ENCODE results near the gene FBLN7. TPM values are rescaled to one million over a fixed set of nuclear protein-coding genes. Genes with fewer than 3 reads are reported as not detected.
"Not testable (repeated sequence)": the region's sequence is repeated elsewhere in the genome, so short reads cannot be mapped to it uniquely, and the experiment has no call there.

FBLN7 gene
- total and polyA plus RNA-seq, 2 experiments from 2014 or later: 0.11 to 1.6 TPM

DNA sequence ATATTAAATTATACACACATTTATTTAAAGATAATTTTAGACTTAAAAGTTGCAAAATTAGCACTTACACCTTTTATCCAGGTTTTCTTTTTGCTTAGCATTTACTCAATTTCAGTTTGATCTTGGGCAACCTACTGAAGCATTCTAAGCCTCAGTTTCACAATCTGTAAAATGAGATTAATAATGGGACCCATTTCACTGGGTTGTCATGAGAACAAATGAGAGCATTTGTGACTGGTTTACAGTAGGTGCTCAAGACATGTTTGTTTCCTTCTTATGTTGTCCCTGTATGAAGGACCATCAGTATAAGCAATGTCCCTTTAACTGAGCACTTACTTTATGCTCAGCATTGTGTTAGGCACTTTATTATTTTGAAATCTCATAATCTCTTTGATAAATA is 4.8 kb upstream of the FBLN7 start:
- H3F3A ChIP-seq (ENCODE audit: insufficient read depth): no peaks in the 10 kb centered on the region
- no peak for DNase-seq
- no peak overlapping the region for H3K4me3 ChIP-seq
- no peak overlapping the region for H3K27ac ChIP-seq
- H3K36me3 ChIP-seq (ENCODE audit: low read depth): no peaks in the 10 kb centered on the region
- no peaks in the 10 kb centered on the region for H4K20me1 ChIP-seq (ENCODE audit: insufficient read depth)
- H3K79me2 ChIP-seq (ENCODE audit: insufficient read depth): no peaks in the 10 kb centered on the region
- no peak overlapping the region for H2AFZ ChIP-seq
- TF ChIP-seq EZH2phosphoT487 (IDR thresholded peaks at IDR 0.05; ENCODE audit: insufficient read depth, low read depth) (no peak), EZH2 (IDR thresholded peaks at IDR 0.05; ENCODE audit: insufficient read depth, poor library complexity, severe bottlenecking) (no peak)
- H3K9me2 ChIP-seq (ENCODE audit: insufficient read depth): no peaks in the 10 kb centered on the region
- no peak overlapping the region for H3K4me2 ChIP-seq (ENCODE audit: unreplicated experiment)
- no peaks in the 10 kb centered on the region for H3K27me3 ChIP-seq (replicated peaks; ENCODE audit: insufficient read depth)
- no peaks in the 10 kb centered on the region for H3K9me3 ChIP-seq (ENCODE audit: low read depth)
- in situ Hi-C loops (cut with MboI): no loop called here
- H3K4me1 ChIP-seq (ENCODE audit: insufficient read depth): peaks cover 8% of the 10 kb centered on the region; the same call in 1 of the 2 replicates
- no peak overlapping the region for H3K9ac ChIP-seq

DNA sequence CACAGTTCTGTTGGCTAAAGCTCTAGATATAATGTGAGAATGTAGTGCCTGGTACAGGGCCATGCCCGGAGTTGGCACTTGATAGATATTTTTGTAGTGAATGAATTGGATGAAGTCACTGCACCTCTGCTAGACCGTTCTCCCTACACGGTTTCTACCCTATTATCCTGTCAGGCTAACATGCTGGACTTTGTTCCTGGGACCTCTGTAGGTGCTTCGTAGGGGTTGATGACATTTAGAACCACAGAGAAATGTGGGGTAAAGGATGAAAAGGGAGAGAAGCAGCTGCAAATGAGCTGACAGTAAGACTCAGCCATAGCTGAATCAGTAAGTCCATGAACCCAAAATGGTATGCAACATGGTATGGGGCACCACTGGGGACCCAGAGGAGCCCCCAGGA is 4.1 kb upstream of the FBLN7 start:
- Histone ChIP-seq H3F3A (ENCODE audit: insufficient read depth) (no peaks in the 10 kb centered on the region), H3K27ac (no peak overlapping the region), H3K4me1 (ENCODE audit: insufficient read depth) (peaks cover 8% of the 10 kb centered on the region; the same call in 1 of the 2 replicates), H3K9me2 (ENCODE audit: insufficient read depth) (no peaks in the 10 kb centered on the region), H3K9me3 (ENCODE audit: low read depth) (no peaks in the 10 kb centered on the region), H3K9ac (no peak overlapping the region), H3K4me2 (ENCODE audit: unreplicated experiment) (no peak overlapping the region), H3K79me2 (ENCODE audit: insufficient read depth) (no peaks in the 10 kb centered on the region), H3K4me3 (no peak overlapping the region), H2AFZ (no peak overlapping the region), H3K27me3 (replicated peaks; ENCODE audit: insufficient read depth) (no peaks in the 10 kb centered on the region), H4K20me1 (ENCODE audit: insufficient read depth) (no peaks in the 10 kb centered on the region), H3K36me3 (ENCODE audit: low read depth) (no peaks in the 10 kb centered on the region)
- no peak for DNase-seq
- TF ChIP-seq EZH2phosphoT487 (IDR thresholded peaks at IDR 0.05; ENCODE audit: insufficient read depth, low read depth): no peak
- no peak for TF ChIP-seq EZH2 (IDR thresholded peaks at IDR 0.05; ENCODE audit: insufficient read depth, poor library complexity, severe bottlenecking)
- WGBS, 2 experiments (ENCODE audit: low coverage in 1 of 2, low lambda C conversion rate in 2 of 2, missing lambda C conversion rate in 2 of 2): 78 to 79% methylated on average over 4 of the region's 4 CpGs
- in situ Hi-C loops (cut with MboI): no loop called here

DNA sequence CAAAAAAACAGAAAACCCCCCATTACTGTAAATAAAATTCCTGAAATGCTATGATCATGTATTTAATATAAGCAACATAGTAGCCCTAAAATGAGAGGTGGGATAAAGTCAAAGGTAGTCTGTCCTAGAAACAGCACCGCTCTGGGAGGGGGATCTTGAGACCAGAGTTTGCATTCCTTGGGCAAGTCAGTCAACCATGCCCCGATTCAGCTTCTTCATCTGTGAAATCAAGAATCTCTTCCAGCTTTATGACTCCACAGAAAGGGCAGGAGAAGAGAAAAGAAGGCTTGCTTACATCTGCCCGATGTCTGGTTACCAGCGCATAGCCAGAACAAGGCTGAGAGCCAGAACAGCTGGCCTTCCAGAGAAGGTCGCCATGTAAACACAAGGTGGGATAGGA is 2.1 kb upstream of the FBLN7 start:
- no peak overlapping the region for H3K4me2 ChIP-seq (ENCODE audit: unreplicated experiment)
- no peak overlapping the region for H3K4me3 ChIP-seq
- no peaks in the 10 kb centered on the region for H3K9me2 ChIP-seq (ENCODE audit: insufficient read depth)
- peaks cover 8% of the 10 kb centered on the region; the same call in 1 of the 2 replicates for H3K4me1 ChIP-seq (ENCODE audit: insufficient read depth)
- DNase-seq: no peak
- TF ChIP-seq EZH2phosphoT487 (IDR thresholded peaks at IDR 0.05; ENCODE audit: insufficient read depth, low read depth) (no peak), EZH2 (IDR thresholded peaks at IDR 0.05; ENCODE audit: insufficient read depth, poor library complexity, severe bottlenecking) (no peak)
- H3K79me2 ChIP-seq (ENCODE audit: insufficient read depth): no peaks in the 10 kb centered on the region
- in situ Hi-C loops (cut with MboI): no loop called here
- no peaks in the 10 kb centered on the region for H4K20me1 ChIP-seq (ENCODE audit: insufficient read depth)
- H3K9me3 ChIP-seq (ENCODE audit: low read depth): no peaks in the 10 kb centered on the region
- H3K27me3 ChIP-seq (replicated peaks; ENCODE audit: insufficient read depth): no peaks in the 10 kb centered on the region
- no peak overlapping the region for H2AFZ ChIP-seq
- H3F3A ChIP-seq (ENCODE audit: insufficient read depth): no peaks in the 10 kb centered on the region
- H3K27ac ChIP-seq: no peak overlapping the region
- no peaks in the 10 kb centered on the region for H3K36me3 ChIP-seq (ENCODE audit: low read depth)
- no peak overlapping the region for H3K9ac ChIP-seq
- 90 to 92% methylated on average over 5 of the region's 5 CpGs for WGBS, 2 experiments (ENCODE audit: low coverage in 1 of 2, low lambda C conversion rate in 2 of 2, missing lambda C conversion rate in 2 of 2)

DNA sequence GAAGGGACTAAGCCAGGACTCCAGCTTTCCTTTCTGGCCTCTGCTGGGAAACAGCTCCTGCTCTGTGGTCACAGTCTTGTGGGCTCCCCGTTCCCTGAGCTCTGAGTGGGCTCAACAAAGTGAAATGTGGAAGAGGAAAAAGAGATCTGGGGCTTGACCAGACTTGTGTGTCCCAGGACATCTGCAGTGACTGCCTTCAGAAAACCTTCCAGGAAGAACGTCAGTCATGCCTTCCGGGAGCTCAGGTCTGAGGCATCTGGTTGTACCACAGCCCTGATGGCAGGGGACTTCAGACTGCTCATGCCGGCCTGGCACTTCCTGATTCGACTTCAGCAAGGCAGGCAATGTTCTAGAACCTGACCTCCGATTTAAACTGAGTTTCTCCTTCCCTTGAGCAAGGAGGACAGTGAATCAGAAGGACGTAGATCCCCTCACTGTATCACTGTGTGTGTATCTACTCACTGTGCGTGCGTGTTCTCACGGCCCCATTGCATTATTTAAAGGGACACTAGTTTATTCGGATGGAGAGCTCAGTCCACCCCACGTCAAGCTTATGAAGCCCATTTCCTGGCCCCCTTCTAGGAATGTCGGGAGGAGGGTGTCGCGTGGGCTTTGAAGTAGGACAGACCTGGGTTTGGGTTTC is 548 bp upstream of the FBLN7 start:
- Histone ChIP-seq H3K9ac (peak overlapping the region; percentile 70), H3K9me3 (ENCODE audit: low read depth) (no peaks in the 10 kb centered on the region), H3K4me3 (peak overlapping the region; percentile 74), H3K4me1 (ENCODE audit: insufficient read depth) (peaks cover 8% of the 10 kb centered on the region; the same call in 1 of the 2 replicates), H3K36me3 (ENCODE audit: low read depth) (no peaks in the 10 kb centered on the region), H3K79me2 (ENCODE audit: insufficient read depth) (no peaks in the 10 kb centered on the region), H3F3A (ENCODE audit: insufficient read depth) (no peaks in the 10 kb centered on the region), H2AFZ (peak overlapping the region; percentile 95), H3K27me3 (replicated peaks; ENCODE audit: insufficient read depth) (no peaks in the 10 kb centered on the region), H3K27ac (no peak overlapping the region), H4K20me1 (ENCODE audit: insufficient read depth) (no peaks in the 10 kb centered on the region), H3K4me2 (ENCODE audit: unreplicated experiment) (peak overlapping the region; percentile 89), H3K9me2 (ENCODE audit: insufficient read depth) (no peaks in the 10 kb centered on the region)
- WGBS, 2 experiments (ENCODE audit: low coverage in 1 of 2, low lambda C conversion rate in 2 of 2, missing lambda C conversion rate in 2 of 2): 8 to 10% methylated on average over 15 of the region's 15 CpGs
- peak; percentile 76 for DNase-seq
- in situ Hi-C loops (cut with MboI): no loop called here
- TF ChIP-seq EZH2phosphoT487 (IDR thresholded peaks at IDR 0.05; ENCODE audit: insufficient read depth, low read depth) (no peak), EZH2 (IDR thresholded peaks at IDR 0.05; ENCODE audit: insufficient read depth, poor library complexity, severe bottlenecking) (no peak)

DNA sequence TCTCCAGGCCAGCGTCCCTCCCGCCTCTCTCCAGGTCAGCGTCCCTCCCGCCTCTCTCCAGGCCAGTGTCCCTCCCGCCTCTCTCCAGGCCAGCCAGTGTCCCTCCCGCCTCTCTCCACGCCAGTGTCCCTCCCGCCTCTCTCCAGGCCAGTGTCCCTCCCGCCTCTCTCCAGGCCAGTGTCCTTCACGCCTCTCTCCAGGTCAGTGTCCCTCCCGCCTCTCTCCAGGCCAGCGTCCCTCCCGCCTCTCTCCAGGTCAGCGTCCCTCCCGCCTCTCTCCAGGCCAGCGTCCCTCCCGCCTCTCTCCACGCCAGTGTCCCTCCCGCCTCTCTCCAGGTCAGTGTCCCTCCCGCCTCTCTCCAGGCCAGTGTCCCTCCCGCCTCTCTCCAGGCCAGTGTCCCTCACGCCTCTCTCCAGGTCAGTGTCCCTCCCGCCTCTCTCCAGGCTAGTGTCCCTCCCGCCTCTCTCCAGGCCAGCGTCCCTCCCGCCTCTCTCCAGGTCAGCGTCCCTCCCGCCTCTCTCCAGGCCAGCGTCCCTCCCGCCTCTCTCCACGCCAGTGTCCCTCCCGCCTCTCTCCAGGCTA is 939 bp downstream of the FBLN7 start:
- DNase-seq; H3K9ac ChIP-seq; in situ Hi-C loops (cut with MboI); H3K27me3 ChIP-seq (replicated peaks; ENCODE audit: insufficient read depth); H3K36me3 ChIP-seq (ENCODE audit: low read depth); H4K20me1 ChIP-seq (ENCODE audit: insufficient read depth); H3K79me2 ChIP-seq (ENCODE audit: insufficient read depth); H3K9me3 ChIP-seq (ENCODE audit: low read depth); H3F3A ChIP-seq (ENCODE audit: insufficient read depth); H3K27ac ChIP-seq; H3K9me2 ChIP-seq (ENCODE audit: insufficient read depth); H3K4me1 ChIP-seq (ENCODE audit: insufficient read depth): not testable (repeated sequence)
- H3K4me3 ChIP-seq: peak overlapping the region; percentile 74; the same call in 1 of the 2 replicates
- WGBS, 2 experiments (ENCODE audit: low coverage in 1 of 2, low lambda C conversion rate in 2 of 2, missing lambda C conversion rate in 2 of 2): 2% methylated on average over 28 of the region's 32 CpGs; no CpG with 5 or more reads in 1 of the 2 experiments
- peak overlapping the region; percentile 41 for H3K4me2 ChIP-seq (ENCODE audit: unreplicated experiment)
- peak overlapping the region; percentile 59 for H2AFZ ChIP-seq

DNA sequence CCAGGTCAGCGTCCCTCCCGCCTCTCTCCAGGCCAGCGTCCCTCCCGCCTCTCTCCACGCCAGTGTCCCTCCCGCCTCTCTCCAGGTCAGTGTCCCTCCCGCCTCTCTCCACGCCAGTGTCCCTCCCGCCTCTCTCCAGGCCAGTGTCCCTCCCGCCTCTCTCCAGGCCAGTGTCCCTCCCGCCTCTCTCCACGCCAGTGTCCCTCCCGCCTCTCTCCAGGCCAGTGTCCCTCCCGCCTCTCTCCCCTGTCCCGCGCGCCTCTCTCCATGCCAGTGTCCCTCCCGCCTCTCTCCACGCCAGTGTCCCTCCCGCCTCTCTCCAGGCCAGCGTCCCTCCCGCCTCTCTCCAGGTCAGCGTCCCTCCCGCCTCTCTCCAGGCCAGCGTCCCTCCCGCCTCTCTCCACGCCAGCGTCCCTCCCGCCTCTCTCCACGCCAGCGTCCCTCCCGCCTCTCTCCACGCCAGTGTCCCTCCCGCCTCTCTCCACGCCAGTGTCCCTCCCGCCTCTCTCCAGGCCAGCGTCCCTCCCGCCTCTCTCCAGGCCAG is 1.5 kb downstream of the FBLN7 start:
- in situ Hi-C loops (cut with MboI); H3K9me2 ChIP-seq (ENCODE audit: insufficient read depth): not testable (repeated sequence)

More for the DNA sequence above, 1.5 kb downstream of the FBLN7 start:
- DNase-seq; H3K79me2 ChIP-seq (ENCODE audit: insufficient read depth); H3F3A ChIP-seq (ENCODE audit: insufficient read depth); H2AFZ ChIP-seq; H3K9ac ChIP-seq; H3K36me3 ChIP-seq (ENCODE audit: low read depth); H3K4me2 ChIP-seq (ENCODE audit: unreplicated experiment); H3K4me3 ChIP-seq; H4K20me1 ChIP-seq (ENCODE audit: insufficient read depth); H3K27me3 ChIP-seq (replicated peaks; ENCODE audit: insufficient read depth); H3K9me3 ChIP-seq (ENCODE audit: low read depth); H3K27ac ChIP-seq: not testable (repeated sequence)
- peaks cover 11% of the 10 kb centered on the region; the same call in 1 of the 2 replicates for H3K4me1 ChIP-seq (ENCODE audit: insufficient read depth)
- 4% methylated on average over 38 of the region's 38 CpGs; no CpG with 5 or more reads in 1 of the 2 experiments for WGBS, 2 experiments (ENCODE audit: low coverage in 1 of 2, low lambda C conversion rate in 2 of 2, missing lambda C conversion rate in 2 of 2)
